Activated CD4-positive, alpha-beta T cell treated with anti-CD3 and anti-CD28 coated beads for 48 hours (primary cell): ENCODE data around the gene TSR3.

Experiments
- DNase-seq: peaks from one replicate; pipeline ENCODE4 v3.0.0-alpha.2; 2020

Gene TSR3

DNA sequence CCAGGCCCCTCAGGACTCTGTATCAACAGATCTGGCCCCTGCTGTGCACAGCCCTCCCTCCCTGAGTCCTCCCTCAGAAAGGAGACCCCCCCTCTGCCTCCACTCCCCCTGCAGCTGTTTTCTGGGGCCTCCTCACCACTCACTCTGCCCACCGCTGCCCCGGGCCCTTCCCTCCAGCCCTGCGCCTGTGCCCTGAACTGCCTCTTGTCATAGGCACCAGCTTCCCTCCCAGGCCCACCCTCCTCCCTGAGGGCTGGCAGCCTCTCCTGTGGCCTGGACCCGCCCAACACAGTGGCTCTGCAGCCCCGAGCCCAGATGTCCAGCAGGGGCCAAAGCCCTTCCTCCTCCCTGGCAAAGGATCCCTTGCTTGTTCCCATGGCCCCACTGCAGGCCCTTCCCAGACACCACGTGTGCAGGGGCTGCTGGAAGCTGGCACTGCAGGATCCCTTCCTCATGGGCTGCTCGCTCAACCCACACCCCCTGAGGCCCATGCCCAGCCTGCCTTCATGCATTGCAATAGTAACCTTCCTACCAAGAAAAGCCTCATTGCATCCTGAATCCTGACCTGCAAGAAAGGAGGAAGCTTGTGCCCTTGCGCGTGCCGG lies 25.8 kb upstream of the TSR3 start:
- no peak for DNase-seq

DNA sequence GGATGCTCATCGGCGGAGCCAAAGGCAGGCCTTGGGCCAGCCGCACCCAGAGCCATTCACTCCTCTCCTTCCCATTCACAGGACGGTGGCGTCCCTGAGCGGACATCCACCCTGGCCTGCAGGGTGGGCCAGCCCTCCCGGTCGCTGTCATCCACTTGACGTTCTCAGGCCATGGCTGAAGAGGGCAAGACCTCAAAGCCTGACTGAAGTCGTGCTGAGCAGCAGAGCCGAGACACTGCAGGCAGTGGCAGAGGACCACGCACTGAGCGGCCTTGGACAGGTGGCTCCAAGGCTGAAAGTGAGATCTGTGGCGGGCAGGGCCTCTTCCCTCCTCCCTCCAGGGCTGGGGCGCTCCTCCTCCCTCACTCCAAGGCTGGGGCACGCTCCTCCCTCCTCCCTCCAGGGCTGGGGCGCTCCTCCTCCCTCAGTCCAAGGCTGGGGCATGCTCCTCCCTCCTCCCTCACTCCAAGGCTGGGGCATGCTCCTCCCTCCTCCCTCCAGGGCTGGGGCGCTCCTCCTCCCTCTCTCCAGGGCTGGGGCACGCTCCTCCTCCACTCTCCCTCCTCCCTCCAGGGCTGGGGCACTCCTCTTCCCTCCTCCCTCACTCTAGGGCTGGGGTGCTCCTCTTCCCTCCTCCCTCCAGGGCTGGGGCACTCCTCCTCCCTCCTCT lies 24.2 kb upstream of the TSR3 start:
- DNase-seq = no peak

DNA sequence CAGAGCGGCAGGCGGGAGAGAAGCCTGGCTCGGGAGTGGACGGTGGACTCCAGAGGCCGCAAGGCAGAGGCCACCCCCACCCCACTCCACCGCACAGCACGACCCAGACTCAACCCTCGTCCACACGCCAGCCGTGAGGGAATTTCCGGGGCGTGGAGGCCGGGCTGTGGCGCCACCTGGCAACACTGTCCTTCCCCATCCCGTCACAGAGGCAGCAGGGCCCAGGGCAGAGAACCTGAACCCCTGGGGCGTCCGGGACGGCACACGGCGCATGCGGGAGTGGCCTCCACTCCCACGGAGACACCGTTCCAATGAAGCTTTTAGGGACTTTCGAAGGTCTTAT lies 23.6 kb upstream of the TSR3 start:
- DNase-seq = no peak

DNA sequence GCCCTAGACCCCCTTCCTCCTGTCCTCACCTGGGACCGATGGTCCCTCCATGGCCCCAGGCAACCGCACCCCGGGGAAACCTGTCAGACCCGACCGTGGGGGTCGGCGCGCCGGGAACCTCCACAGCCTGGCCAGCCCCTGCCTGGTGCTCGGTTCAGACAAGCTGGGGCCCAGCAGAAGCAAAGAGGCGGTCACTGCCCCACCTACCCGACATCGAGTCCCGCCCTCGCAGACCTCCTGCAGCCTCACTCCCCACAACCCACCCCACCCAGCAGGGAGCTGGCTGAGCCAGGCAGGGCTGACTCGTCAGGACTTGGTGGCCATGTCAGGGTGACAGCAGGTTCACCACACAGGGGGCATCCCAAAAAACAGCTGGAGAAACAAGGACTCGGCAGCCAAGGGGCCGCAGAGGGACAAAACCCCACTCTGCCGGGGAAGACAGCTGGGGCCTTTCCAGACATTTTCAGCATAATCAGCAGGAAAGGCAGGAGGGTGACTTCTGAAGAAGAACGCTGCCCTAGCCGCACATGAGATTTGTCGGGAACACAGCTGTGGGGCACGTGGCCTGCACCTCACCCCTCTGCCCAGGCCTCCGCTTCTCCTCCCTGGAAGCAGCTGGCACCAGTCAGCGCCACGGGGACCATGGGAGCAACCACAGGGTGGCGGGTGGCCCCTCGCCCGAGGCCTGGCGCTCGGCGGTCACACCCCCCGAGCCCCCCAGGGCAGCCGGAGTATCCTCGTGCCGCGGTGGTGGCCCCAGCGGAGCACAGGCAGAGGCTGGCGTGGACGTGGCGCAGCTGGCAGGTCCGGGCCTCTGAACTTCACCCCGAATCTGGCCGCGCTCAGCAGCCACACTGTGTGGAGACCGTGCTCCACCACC lies 23.0 kb upstream of the TSR3 start:
- DNase-seq = no peak

DNA sequence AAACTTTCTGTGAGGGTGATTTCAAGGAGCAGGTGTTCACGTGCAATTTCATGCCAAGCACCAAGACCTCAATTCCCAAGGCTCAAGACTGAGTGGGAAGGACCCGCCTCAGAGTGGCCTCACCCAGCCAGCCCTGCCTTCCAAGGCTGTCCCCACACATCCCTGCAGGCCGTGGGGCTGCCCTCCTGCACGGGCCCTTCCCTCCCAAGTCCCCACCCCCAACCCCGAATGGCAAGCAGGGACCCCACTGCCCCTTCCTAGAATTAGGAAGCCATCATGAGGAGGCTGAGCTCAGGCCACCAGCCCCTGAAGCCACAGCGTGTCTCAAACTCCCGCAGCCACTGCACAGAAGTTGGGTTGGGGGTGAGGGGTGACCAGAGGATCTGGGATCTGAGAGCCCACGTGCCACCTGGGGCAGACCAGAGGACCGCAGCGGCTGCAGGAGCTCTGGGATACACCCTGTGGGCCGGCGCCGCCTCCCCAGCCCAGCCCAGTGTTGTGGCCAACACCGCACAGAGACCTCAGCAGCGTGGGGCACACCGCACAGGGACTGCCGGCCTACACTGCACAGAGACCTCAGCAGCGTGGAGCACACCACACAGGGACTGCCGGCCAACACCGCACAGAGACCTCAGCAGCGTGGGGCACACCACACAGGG lies 20.7 kb upstream of the TSR3 start:
- no peak for DNase-seq

DNA sequence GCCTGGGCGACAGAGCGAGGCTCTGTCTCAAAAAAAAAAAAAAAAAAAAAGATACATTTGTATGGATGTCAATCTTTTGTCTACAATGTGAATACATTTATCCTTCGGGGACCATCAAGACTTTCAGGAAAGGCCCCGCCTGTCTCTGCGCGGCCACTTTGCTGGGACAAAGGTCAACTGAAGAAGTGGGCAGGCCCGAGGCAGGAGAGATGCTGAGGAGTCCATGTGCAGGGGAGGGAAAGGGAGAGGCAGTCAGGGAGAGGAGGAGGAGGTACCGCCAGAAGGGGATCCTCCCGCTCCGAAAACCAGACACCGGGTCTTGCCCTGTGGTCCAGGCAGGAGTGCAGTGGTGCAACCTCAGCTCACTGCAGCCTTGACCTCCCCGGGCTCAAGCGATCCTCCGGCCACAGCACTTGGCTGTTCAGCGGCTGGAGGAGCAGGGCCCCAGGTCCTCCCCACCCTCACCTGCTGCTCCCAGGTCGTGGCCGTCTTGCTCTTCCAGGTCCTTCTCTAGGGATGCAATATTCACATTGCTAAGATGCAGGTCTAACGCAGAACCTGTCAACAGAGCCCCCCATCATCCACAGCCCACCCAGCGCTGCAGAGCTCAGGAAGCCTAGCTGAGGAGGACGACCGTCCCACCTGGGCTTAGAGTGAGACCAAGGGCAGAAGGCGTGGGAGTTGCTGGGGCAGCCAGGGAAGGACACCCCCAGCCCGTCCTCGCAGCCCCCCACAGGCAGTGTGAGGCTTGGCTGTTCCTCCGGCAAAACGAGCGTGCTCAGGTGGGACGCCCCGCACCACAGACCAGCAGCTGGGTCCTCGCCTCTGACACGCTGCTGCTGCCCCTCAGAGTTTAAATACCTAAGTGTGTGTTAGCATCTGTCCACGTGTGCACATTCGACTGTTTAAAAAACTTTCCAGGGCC lies 19.6 kb upstream of the TSR3 start:
- no peak for DNase-seq

DNA sequence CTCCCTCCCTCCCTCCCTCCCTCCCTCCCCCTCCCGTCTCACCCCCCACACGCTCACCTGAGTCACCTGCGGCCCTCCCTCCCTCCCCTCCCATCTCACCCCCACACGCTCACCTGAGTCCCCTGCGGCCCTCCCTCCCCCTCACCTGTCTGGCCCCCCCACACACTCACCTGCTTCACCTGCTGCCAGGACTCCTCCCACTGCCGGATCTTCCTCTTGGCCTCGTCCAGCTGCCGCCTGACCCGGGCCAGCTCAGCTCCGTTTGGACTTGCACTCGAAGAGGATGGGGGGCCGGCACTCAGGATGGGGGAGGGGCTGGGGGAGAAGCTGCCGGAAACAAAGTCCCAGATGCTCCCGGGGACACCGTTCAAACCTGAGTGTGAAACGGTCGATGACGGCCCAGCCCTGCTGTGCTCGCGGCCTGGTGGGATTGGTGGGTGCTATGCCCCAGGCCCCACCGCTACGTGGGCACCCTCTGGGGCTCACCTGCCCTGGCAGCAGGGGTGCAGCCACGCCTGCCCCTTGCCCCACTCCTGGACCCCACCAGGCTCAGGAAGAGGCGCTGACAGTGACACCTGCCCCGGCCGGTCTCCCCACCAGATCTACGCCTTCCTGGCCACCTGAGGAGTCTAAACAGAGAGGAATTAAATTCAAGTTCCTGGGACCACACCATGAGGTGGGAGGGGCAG lies 16.0 kb upstream of the TSR3 start:
- DNase-seq = no peak

DNA sequence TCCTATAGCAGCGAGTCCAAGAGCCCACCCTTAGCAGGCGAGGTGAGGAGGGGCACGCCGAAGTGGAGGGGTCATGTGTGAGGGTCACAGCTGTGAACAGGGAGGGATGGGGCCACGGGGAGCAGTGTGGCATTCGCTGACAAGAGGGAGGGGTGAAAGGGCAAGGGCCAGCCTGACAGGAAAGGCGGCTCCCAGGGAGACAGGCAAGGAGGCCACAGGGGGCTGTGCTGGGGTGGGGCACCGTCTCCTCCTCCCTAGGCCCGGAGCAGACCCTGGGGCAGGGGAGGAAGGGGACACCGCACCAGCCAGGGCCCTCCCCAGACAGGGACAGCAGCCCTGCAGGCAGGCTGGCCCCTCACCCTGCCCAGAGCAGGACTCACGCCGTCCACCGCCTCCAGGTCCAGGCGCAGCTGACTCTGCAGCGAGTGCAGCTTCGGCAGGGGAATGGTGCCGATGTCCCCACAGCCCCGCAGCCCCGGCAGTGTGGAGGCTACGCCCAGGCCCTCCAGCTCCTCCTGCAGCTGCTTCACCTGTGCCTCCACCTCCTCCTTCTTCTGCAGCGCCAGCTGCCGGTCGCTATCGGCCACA lies 15.1 kb upstream of the TSR3 start:
- DNase-seq = no peak

DNA sequence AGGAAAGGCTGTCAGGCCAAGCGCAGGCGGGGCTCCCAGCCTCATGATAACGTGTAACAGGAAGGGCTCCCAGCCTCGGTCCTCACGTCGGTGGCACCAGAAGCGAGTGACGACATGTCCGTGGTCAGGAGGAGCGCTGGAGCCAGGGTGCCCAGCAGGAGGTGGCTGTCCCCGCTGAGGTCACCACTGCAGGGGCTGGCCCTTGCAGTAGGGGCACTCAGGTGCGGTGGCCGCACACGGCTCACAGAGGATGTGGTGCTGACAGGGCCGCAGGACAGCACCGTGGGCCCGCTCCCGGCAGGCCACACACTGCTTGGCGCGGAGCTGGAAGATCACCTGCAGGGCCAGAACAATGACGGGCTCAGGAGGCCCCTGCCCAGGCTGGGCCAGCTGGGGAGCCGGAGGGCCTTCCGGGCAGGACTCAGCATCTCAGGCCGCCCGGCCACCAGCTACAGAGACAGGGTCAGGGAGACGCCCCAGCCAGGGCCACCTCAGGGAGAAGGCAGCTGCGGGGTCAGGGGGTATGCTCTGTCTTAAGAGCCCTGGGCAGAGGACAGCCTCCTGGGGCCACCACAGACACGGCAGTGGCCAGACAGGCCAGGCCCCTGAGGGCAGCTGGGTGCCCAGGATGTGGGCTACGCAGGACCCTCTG lies 14.5 kb upstream of the TSR3 start:
- DNase-seq = no peak

DNA sequence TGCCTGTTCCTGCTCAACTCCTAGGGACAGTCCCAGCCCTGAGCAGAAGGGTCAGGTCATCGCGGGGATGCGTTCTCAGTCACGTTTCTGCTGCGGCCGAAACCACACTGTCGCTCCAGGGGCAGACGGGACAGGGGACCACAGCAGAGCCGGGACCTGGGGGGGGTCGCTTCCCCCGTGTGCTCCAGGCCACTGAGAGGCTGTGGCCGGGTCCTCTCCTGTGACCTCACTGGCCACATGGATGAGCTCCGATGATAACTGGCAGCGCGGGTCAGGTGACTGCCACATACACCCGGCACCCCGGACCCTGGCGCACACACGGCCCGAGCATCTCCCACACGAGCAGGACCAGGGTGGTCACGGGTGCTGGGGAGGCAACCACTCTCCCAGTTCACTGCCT lies 12.8 kb upstream of the TSR3 start:
- no peak for DNase-seq

DNA sequence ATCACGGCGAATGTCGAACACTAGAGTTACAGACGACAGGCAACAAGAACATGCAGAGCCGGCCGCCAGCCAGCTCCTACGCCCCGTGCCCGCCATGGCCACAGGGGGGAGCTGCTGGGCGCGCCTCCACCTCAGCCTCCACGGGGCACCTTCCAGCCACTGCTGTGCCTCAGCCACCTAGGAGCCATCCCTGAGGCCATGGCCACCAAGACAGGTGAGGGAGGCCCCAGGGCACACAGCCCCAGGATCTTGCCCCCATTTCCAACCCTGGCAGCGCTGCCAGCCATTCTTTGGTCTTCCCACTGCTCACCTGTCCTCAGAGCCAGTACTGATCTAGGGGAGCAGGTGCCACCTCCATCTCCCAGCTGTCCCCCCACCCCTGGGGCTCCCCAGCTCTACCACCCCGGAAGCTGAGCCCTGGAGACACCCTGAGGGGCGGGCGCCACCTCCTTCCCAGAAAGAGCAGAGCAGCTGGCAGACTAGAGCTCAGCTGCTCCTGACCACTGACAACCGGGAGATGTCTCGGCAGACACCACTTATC lies 11.9 kb upstream of the TSR3 start:
- DNase-seq = peak; percentile 83

DNA sequence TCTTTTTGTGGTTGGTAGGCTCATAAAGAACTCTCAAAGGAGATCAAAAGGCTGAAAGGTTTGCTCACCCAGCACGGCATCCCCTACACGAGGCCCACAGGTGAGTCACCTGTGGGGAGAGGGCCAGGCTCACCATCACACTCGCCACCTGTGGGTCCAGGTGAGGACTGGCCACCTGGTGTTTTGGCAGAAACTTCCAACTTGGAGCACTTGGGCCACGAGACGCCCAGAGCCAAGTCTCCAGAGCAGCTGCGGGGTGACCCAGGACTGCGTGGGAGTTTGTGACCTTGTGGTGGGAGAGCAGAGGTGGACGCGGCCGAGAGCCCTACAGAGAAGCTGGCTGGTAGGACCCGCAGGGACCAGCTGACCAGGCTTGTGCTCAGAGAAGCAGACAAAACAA lies 11.1 kb upstream of the TSR3 start:
- DNase-seq = no peak

DNA sequence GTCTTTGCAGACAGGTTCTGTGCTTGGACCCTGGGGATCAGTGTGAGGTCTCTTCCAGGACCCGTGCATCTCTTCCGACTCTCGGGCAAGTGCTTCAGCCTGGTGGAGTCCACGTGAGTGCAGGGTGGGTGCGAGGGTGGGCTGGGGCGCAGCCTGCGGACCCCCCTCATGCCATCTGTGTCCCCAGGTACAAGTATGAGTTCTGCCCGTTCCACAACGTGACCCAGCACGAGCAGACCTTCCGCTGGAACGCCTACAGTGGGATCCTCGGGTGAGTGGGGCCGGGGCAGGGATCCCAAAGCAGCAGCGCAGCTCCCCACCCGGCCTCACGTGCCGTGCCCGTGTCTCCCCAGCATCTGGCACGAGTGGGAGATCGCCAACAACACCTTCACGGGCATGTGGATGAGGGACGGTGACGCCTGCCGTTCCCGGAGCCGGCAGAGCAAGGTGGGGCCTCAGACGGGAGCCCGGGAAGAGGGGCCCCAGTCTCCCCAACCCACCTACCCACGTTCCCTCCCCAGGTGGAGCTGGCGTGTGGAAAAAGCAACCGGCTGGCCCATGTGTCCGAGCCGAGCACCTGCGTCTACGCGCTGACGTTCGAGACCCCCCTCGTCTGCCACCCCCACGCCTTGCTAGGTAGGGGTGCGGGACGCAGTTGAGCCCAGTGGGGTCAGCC lies 10.1 kb upstream of the TSR3 start:
- DNase-seq = no peak

DNA sequence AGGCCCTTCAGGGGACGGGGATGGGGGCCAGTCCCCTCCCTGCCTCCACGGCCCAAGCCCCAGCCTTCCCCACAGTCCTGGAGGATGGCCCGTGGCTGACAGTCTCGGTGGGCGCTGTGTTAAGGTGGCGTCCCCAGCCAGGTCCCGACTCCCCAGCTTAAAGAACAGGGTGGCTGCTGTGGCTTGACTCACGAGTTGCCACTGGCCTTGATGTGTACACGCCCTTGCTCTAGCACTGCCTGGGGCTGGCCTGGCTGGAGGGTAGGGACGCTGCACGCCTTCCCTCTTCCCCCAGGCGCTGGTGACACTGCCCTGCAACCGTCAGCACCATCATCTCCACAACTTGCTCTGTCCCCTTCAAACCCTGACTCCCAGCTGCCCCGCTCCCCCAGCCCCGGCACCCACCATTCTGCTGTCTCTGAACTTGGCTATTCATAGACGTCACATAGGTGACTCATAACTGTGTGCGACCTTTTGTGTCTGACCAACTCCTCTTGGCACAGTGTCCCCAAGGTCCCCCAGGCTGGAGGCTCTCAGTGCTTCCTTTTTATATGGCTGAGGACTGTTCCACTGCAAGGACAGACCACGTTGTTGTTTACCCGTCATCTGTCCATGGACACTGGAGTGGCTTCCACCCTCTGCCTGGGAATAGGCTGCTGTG lies 6.4 kb upstream of the TSR3 start:
- DNase-seq = no peak

DNA sequence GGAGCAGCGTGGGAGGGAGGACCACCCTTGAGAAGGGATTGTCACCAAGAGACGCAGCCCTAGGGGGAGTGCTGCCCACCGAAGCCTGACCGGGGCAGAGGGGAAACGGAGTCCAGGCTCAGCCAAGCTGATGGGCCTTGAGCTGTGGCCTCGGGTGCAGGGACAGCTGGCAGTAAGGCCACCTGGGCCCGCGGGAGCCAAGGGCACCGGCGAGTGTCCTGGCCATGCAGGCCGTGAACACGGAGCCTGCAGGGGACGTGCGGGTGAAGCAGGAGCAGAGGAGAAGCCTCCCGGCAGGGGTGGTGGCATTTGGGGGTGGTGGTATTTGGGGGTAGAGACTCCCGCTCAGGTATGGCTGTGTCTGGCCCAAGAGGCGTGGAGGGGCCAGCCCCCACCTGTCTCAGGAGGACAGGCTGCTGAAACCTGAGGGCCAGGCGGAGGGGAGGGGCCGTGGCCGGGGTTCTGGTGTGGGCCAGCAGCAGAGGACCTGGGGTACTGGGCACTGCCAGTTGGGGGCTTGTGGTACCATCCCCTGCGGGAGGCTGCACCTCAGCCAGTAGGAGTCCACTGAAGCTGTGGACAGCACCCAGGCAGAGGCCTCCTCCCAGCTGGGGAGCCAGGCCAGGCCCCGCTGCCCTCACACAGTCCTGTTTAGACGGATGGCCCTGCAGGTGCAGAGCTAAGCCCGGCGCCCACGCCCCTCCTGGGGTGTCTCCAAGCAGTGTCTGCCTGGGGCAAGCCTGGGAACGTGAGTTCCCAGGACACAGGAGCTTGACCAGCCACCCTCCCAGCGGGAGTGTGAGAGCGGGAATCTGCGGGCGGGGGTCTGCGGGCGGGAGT lies 4.6 kb upstream of the TSR3 start:
- no peak for DNase-seq

DNA sequence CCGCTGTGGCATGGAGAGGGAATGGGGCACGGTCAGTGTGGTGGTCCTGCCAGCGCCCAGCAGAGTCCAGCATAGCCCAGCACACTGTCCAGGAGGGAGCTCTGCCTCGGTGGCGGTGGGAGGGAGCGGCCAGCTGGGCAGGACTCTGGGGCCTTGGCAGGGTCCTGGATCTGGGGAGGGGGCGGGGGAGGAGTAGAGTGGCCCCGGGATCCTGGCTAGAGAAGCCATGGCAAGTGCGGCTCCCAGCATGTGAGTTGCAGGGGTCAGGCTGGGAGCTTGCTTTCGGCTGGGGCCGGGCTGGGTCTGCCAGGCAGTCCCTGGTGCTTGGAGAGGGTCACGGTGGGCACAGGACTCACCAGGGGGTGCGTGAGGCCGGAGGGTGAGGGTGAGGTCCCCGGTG lies 3.9 kb upstream of the TSR3 start:
- DNase-seq = no peak

DNA sequence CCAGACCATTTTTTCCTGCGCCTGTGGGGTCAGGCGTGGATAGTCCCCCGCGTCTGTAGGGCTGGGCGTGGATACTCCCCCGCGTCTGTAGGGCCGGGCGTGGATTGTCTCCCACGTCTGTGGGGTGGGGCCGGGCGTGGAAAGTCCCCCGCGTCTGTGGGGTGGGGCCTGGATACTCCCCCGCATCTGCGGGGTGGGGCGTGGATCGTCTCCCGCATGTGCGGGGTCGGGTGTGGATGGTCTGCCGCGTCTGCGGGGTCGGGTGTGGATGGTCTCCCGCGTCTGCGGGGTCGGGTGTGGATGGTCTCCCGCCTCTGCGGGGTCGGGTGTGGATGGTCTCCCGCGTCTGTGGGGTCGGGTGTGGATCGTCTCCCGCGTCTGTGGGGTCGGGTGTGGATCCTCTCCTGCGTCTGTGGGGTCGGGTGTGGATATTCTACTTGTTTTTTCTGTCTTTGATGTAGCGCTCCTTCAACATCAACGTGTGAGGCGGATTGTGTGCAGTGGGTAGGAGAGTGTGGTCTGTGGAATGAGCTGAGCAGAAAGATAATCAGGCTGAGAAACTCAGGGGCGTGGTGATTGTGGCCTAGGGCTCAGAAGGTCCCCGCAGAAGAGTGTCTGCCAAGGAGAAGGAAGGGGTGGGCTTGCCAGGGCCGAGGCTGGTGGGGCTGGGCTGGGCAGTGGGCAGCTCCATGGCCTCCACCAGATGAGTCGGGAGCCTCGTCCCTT lies 3.3 kb upstream of the TSR3 start:
- DNase-seq = no peak

DNA sequence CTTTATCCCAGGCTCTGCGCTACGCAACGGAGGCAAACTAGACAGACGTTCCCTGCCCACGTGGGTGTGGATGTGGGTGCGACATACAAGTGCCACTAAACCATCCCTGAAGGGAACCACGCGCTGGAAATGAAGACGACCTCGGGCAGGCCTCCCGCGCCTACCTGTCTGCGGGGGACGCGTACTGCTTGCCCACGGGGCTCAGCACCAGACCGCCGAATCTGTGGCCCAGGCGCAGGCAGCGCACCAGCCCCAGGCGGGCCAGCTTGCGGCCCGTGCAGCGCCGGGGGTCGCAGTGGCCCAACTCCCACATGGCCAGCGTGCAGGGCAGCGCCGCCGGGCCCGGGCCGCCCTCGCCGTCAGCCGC lies 480 bp downstream of the TSR3 start:
- DNase-seq = peak; percentile 49
